GM19239 (cell line): Measurements from ENCODE around the gene SSH2.

Experiments used
- DNase-seq: peaks from one replicate; pipeline ENCODE4 v3.0.0; 2011; ENCODE audit warnings: low spot score; ENCODE audit not compliant: insufficient read length
- FAIRE-seq: peaks from 2 replicates; lab custom pipeline; 2011; peaks lifted over from hg19 to GRCh38; lab: Jason Lieb, UNC

The SSH2 gene

DNA sequence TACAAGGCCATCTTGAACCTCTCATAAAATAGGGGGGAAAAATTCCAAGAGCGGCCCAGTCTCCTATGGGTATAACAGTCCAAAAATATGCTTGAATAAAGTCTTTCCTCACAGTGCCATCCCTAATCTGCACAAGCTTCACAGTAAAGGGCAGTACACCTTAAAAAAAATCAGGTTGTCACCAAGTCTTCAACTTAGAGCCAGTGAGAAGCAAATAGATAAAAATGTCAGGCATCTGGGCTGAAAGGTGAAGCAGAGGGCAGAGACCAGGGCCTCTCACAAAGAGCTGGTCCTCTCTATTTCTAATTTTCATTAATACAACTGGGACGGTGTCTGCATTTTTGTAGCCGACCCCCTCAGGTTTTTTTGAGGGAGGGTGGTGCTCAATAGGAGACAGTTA lies 82.9 kb downstream of the SSH2 start:
- DNase-seq (no peak), FAIRE-seq (no peak)

DNA sequence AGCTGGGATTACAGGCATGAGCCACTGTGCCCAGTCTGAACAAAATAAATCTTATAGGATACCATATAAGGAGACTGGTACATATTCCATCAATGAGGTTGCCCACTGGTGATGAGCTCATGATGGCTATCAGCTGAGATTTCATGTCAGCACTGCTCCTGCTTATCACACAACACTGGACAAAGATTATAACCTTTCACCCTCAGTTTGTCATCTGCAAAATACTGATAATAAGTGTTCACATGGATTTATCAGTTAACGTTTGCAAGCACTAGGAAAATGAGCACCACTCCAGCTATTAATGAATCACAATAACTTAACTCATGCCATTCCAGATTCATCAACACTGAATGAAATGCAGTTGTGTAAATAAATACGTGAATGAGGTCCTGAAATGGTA lies 83.7 kb downstream of the SSH2 start:
- FAIRE-seq (no peak), DNase-seq (no peak)

DNA sequence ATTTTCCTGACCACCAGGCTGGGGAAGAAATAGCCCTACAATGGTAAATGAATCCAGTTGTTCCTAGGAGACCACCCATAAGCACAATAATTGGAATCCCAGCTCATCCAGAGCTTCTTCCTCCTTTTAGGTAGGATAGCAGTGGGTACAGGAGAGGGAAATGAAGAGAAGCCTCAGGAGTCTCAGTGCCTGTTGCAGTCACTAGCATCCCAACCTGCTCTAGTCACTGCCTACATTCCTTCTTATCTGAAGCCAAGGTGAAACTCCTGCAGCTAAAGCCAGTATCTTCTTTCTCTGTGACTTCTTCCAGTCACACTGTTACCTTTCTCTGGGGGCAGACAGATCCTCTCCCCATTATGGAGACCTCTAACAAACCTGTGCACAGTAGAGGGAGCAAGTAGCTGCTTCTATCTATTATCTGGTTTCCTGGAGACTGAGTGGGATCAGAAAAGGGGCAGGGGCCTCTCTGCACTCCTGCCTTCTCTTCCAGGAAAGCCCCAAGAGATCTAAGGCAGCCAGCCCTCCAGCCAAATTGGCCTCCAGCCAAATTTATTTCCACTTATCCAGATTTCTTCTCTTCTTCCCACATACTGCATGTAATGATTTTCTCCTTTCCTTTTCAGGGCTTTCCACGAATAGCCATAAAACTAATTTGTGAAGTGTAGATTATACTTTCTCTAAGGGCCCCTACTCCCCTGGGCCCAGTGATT lies 85.5 kb downstream of the SSH2 start:
- FAIRE-seq (no peak), DNase-seq (no peak)

DNA sequence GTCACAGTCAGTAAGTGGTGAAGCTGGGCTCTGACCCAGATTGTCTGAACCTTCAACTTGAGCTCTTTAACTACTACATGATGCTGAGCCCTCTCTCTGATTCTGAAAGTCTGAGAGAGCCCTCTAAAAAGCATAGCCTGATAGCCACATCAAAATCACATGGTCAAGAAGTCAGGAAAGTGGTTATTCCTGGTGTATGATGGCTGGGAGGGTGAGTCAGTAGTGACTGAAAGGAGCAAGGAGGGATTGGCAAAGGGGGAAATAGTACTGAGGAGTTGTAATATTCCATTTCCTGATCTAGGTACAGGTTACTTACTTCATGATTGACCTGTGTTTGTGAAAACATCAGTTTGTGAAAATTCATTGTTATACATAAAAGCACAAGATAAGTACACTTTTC lies 89.1 kb downstream of the SSH2 start:
- FAIRE-seq (no peak), DNase-seq (no peak)

DNA sequence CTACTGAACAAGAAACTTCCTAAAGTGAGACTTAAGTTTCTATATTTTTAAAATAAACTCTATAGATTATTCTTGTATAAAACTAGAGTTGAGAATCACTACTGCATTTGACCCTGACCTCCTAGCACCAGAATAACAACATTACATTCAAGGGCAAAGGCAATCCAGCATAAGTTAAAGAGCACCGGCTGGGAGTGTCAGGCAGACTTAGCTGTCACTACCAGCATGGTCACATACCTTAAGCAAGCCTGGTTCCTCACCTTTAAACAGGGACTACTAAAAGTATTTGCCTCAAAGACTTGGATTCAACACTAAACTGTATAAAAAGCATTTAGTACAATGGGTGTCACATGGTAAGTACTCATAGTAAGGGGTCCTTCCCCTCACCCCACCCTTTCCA lies 90.4 kb downstream of the SSH2 start:
- no peak for DNase-seq
- no peak for FAIRE-seq

DNA sequence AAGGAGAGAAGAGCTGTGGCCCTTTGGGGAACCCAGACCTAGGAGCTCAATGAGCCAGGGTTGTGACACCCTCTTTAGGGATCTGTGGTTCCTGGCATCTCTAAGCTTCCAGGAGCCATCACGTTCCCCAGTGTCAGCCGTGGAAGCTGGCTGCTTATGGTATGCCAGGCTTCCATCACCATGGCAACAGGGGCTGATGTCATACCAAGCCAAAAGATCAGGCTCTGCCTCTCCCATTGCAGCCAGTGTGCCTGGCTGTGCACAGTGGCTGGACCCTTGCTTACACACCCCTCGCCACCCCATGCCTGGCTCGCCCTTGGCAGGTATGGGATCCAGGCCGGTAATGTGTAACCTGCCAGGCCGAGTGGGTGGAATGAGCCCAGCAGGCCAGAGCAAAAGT lies 91.1 kb downstream of the SSH2 start:
- FAIRE-seq (no peak), DNase-seq (no peak)

DNA sequence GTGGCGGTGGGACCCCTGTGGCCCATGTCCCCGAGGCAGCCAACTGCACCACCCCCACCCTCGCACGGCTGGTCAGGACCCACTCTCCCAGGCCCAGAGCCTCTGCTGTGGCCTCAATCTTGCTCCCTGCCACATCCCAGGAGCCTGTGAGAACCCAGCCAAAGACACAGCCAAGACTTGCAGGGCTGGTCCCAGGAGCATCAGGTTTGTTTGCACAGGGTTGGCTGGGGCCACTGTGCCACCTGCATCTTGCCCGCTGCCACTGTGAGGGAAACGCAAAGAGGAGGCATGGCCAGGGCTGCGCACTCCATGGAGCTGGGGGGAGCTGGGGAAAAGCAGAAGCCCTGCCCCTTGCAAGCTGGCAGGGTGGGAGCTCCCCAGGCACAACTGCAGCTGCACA lies 92.5 kb downstream of the SSH2 start:
- no peak for FAIRE-seq
- DNase-seq: no peak

DNA sequence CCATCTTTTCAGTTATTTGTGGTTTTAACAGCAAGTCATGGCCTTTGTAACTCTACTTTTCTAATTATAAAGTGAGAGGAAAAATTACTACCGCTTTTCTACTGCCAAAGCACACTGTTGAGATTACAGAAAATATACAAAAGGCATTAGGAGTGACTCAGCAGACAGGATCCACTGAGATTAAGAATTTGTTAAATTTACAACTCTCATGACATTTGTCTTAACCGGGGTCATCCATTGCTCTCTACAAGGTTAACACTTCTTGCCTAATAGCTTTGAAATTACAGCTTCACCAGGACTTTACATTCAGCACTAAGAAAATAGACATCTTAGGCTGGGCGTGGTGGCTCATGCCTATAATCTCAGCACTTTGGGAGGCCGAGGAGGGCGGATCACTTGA lies 93.4 kb downstream of the SSH2 start:
- FAIRE-seq: no peak

DNA sequence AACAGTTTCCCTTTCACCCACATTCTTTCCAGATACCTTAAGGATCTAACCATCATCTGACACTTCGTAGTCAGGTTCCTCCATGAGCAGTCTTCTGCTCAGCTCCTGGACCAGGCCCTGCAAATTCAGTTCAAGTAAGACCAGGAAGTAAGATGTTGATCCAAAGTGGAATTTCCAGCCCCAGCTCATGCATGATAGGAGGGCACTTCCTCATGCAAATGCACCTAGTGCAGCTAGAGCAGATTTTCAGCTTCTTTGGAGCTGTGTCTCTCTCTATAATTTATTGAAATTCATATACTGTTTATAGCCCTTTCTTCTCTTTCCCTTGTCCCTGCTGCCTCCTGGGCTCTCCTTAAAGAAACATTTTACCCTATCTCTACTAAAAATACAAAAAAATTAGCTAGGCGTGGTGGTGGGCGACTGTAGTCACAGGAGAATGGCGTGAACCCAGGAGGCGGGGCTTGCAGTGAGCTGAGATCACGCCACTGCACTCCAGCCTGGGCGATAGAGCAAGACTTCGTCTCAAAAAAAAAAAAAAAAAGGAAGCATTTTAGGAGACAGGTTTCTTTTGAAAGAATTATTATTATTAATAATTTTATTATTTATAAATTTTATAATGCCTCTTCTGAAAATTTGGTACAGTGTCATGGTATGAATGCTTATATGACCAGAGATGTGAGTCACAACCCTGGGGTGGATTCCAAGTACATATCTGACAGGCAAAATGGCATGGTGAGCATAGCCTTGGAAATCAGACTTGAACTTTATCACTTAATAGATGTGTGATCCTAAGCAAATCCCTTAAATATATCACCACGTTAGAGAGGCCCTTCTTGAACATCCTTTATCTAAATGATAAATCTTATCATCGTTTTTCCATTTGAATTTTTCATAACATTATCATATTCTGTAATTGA lies 94.3 kb downstream of the SSH2 start:
- DNase-seq (no peak), FAIRE-seq (peak; percentile 35)

More for the DNA sequence above, 93.4 kb downstream of the SSH2 start:
- no peak for DNase-seq

DNA sequence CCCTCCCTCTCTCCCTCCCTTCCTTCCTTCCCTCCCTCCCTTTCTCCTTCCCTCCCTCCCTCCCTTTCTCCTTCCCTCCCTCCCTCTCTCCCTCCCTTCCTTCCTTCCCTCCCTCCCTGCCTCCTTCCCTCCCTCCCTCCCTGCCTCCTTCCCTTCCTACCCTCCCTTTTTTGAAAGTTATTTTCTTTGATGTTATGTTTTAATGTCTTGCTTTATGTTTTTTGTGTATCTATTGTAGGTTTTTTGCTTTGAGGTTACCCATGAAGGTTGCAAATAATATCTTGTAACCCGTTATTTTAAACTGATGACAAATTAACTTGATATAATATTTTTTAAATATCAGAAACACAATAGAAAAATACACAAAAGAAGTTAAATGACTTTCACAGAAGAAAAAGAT lies 96.2 kb downstream of the SSH2 start:
- FAIRE-seq (no peak), DNase-seq (no peak)

DNA sequence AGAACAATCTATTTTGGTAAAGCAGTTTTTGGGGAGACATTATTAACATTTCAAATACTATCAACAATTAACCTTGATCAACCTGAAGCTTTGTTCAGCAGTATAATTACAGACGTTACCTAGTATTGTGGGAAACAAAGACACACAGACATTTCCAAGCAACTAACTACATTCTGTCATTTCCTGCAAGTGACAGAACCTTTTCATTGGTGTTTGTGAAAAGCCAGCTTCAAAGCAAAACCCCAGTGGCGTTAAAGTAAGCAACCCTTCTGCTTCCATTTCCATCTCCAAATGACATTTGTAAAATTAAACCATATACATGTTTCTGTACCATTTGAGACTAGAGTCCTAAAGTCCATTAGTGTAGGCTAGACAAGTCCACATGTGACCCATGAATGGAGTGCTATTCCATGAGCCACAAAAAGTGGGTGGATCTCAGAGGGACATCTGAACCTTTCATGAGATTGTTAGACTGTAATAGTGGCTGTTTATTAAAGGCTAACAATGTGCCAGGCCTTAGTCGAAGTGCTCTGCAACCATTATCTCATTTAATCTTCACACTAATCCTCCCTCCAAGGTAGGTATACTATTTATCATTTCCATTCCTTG lies 101.2 kb downstream of the SSH2 start:
- DNase-seq: no peak
- no peak for FAIRE-seq

DNA sequence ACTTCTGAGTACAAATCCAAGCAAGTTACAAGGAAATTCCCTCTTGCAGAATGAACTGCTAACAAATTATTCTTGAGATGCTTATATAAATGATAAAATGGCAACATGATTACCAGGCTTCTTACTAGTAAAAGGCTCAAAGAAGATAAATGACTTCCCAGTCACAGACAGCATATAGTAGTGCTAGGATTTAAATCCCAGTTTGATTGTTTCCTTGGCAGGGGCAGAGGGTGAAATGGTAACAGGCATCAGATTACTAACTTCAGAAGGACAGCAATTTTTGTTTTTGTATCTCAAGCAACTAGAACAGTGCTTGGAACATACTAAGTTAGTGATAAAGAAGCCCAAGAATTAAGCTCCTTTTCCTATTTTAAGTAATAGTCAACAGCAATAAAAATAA lies 102.8 kb downstream of the SSH2 start:
- FAIRE-seq (no peak), DNase-seq (no peak)

DNA sequence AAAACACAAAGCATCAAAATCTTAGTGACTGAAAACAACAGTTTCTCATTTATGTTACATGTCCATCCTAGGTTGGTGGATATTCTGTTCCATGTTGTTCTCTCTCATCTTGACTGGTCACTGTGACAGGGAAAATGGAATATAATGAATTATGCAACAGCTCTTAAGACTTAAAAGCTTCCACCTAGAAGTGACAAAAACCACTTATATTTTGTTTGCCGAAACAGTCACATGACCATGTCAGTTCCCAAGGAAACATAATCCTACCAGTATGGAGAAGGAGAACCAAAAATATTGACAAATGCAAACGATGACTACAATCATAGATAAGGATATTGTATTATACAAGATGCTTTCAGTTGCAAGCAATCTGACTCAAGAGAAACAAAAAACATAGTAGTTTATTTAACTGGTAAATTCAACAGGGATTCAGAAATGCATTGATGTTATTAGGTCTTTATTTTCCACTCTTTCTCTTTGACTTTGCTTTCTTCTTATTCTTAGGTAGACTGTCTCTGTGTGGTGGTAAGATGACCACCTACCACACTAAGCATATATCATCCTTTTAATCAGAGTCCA lies 103.8 kb downstream of the SSH2 start:
- FAIRE-seq (no peak), DNase-seq (no peak)

DNA sequence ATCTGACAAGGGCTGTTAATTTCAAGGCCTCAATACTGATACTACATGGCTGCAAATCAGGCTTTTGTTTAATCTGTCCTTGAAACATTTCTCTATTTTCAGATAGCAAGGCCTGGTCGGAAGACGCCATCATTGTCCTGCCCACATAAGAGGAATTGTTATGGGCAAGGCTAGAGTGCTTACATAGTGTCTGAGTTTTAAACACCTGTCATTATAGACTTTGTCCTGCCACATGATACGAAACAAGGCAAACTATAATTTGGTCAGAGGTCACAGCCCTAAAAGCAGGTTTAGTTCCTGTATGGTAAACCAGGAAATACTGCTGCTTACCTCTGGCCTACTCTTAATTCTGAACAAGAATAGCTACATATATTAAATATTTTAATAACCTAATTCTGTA lies 104.4 kb downstream of the SSH2 start:
- DNase-seq: no peak
- FAIRE-seq: no peak

DNA sequence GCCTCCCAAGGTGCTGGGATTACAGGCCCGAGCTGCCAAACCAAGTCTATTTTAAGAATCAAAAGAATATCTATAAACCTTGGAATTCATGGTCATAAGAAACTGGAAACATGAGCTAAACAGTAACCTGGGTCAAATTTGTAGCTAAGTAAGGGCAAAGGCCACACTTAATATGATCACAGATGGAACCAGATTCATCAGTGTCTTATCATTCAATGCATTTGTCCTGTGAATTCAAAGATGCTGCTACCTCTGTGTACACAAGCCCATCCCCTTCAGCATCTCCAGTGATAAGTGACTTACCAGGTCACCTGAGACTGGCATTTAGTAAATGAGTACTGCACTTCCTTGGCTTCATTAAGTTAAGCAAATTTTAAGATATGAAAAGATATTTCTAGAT lies 108.1 kb downstream of the SSH2 start:
- DNase-seq: no peak
- no peak for FAIRE-seq

DNA sequence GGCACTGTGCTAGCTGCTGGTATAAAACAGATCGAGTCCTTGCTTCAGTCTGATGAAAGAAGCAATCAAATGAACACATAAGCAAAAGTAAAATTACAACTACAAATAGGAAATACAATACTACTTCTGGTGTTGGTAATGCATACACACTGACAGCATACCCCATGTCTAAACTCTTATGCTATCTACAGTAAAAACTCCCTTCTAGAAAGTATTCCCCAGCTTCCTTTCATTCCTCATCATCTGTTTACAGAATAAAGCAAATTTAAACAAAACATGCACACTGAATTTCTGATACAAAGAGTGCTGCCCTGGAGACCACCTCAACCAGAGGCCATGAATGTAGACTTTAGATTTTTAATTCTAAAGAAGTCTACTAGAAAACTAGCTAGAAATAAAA lies 109.6 kb downstream of the SSH2 start:
- DNase-seq (no peak), FAIRE-seq (no peak)

DNA sequence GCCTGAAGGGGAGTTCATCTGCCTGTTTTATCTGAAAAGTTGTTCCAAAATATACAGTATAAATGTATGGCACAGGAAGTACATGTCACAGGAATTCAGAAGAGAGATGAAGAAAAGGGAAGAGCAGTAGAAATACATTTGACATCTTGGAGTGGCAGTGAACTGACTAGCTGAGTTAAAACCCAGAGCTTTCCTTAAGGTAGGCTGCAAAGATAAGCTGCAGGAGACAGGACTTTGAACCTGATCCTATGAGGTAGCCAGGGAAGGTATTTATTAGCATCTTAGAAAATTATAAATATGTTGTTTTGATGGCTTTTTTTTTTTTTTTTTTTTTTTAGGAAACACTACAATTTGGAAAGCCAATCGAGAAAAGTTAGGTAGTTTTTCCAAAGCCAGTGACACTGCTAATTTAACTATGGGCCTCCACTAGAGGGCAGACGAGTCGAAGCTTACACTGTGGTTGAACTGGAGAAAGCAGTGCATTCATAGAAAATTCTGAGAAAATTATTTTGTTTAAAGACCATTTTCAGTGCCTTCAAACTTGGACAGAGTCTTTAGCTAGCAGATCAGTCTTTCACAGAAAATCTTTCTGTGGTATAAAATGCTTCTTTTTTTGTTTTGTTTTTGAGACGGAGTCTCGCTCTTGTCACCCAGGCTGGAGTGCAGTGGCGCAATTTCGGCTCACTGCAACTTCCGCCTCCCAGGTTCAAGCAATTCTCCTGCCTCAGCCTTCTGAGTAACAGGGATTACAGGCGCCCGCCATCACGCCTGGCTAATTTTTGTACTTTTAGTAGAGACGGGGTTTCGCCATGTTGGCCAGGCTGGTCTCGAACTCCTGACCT lies 122.3 kb downstream of the SSH2 start:
- DNase-seq (peak; percentile 32), FAIRE-seq (peak; percentile 37)

DNA sequence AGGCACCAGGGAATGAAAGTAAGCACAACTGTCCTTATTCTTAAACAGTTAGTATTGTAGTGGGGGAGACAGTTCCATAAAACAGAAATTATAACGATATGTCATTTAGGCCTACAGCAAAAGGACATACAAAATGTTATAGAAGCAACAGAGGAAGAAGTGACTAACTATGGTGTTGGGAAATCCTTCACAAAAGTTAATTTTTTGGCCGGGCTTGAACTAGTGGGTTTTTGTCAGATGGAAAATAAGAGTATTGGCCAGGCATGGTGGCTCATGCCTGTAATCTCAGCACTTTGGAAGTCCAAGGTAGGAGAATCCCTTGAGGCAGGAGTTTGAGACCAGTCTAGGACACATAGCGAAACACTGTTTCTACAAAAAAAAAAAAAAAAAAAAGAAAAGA lies 127.8 kb downstream of the SSH2 start:
- no peak for FAIRE-seq
- no peak for DNase-seq

DNA sequence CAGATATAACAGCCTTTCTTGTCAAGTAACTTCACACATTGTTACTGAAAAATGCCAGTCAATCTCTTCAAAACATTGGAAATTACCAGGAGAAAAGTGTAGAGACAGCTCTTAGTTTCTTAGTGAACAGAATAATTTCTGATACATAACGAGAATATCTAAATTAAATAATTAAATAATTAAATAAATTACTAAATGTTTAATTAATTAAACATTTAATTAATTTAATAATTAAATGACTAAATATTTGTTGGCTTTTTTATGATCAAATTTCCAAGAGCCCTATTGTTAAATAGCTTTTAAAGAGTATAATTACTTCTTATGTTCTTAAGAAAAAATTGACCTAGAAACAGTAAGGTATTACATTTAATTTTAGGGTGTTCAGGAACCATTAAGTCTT lies 129.6 kb downstream of the SSH2 start:
- no peak for FAIRE-seq
- DNase-seq: no peak

DNA sequence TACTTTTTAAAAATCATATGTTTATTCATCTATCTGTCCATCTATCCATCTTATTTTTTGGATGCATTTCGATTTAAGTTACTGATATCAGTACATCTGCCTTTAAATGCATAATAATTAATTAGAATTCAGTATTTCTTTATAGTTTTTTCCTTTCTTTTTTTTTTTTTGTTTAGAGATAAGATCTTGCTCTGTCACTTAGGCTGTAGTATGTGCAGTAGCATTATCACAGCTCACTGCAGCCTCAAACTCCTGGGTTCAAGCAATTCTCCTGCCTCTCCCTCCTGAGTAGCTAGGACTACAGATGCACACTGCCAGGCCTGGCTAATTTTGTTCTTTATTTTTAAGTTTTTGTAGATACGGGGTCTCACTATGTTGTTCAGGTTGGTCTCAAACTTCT lies 133.4 kb downstream of the SSH2 start:
- DNase-seq (no peak), FAIRE-seq (no peak)
